DMS153 treated with DMSO at 0.1 percent for 48 hours (cell line): ENCODE measurements around the gene ADCY1.

ENCODE experiments used
- DNase-seq: peaks from one replicate; lab custom pipeline; 2025; ENCODE audit not compliant: unreplicated experiment; lab: John Stamatoyannopoulos, UW

ADCY1 gene

DNA sequence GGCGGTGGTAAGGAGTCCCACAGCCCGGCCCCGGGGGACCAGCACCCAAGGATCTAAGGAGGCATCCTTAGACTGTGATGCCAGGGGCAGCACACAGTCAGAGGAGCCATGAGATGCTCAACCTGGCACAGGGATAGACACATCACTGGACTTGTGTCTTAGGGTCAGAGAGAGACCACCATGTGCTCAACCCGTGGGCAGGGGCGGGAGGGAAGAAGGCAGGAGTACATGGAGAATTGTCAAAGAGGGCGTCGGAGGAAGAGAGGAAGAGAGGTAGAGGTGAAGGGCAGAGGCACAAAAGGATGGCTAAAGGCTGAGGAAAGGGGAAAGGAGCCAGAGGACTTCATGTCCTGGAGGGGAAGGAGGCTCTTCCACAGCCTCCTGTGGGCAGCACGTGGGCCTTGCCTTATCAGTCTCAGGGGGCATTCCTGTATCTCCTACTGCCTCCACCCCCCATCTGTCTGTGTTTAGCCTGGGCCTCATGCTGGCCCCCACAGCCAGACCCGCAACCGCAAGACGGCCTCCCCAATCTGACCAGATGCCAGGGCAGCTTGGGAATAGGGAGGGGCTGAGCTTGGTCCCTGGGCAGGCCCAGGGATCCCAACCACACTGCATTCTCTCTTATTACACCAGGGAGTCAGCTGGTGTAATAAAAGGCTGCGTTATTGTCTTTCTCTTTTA is 2.2 kb downstream of the ADCY1 start:
- DNase-seq: no peak

DNA sequence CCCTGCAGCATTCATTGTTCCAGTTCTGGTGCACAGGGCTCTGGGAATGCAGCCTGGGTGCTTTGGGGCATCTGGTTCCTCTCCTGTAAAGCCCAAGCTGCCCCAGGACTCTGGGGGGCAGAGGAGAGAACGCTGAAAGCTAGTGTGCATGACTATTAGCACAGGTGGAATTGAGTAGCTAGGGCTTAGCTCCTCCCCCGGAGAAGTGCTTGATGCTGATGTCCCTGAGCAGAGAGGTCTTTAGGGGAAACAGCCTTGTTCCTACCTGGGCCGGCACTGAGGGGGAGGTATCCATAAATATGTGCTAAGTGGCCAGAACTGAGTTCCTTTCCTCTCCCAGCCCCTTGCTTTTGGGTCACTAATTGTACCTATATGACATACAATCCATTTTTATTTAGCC is 3.9 kb downstream of the ADCY1 start:
- DNase-seq: no peak

DNA sequence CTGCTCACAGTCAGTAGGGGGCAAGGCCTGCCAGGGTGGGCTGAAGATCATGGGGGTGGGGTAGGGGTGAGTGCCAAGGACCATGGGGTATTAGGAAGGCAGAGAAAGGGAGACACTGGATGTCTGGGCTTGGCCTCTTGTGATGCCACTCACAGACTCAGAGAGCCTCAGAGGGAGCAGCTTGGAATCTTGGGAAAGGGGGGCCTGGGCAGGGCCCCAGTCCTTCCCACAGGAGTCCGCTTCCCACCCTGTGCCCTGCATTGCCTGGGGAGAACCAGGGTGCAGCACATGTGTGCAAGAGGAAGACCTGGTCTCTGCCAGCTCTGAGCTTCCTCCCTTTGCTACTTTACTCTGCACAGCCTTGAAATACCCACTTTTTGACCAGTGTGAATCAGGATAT is 4.3 kb downstream of the ADCY1 start:
- DNase-seq: no peak

DNA sequence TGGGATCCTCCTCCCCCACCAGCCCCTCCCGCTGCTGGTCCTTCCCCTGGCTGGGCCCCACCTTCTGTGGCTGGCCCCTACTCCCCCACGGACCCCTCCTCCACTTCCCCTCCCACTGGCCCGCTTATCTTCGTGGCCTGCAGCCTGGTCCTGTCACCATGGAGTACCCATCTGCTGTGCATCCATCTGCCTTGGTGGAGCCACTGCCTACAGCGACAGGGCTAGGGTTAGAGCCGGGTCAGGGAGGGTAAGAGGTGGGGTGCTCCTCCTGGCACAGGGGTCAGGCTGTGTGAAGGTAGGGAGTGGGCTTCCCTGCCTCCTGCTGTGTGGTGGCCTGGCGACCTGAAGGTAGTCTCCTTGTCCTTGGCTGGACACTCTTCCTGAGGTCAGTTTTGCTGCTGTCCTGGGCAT is 5.2 kb downstream of the ADCY1 start:
- DNase-seq: no peak

DNA sequence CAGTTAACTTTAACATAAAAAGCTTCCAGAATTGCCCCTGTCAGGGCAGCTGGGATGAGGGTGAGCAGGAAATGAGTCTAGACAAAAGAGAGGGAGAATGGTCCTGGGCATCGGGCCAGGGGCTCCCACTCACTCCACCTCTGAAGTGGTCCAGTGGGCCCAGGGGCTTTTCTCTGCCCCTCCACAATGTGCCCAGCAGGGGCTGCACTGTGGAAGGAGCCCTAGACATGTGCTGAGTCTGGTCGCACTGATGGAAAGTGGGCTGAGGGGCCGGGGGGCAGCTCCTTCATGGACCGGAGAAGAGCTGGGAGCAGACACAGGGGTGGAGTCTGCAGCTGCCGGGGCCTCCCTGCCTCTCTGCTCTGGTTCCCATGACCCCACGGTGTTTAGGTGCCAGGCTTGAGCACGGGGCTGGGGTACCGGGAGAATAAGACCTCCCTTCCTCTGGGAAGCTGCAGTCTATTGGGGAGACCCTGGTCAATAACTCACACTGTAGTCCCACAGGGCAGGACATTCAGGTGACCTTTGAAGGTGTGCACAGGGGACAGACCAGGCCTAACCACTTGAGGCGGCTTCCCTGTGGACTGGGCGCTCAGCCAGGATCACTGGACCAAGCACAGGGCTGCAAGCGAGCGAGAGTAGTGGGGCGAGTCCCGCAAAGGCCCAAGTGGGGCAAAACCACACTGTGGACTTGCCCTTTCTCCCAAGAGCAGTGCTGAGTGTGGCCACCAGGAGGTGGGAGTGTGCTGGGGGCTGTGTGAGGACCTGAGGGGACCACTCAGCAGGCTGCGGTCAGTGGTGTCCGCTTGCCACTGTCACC is 6.1 kb downstream of the ADCY1 start:
- DNase-seq: peak; percentile 75

DNA sequence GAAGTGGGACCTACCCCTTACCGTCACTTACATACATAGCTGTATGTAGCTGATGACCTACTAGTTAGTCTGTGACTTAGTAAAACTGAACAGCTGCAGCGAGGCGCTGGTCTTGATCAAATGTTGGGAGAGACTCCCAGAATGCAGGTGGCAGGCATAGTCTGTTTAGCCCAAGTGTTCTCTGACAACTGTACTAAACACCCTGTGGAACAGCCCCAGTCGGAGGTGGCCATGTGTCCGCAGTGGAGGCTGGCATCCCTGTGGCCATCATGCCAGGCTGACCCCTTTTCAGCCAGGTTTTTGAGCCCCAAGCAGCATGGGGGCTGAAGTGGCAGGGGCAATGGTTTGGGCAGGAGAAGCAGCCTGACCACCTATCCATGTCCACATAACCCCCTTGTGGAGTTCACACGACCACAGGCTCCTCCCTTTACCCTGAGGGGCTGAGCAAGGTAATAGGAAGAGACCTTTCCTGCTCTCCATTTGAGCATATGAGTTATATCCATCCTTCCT is 7.2 kb downstream of the ADCY1 start:
- DNase-seq: no peak

DNA sequence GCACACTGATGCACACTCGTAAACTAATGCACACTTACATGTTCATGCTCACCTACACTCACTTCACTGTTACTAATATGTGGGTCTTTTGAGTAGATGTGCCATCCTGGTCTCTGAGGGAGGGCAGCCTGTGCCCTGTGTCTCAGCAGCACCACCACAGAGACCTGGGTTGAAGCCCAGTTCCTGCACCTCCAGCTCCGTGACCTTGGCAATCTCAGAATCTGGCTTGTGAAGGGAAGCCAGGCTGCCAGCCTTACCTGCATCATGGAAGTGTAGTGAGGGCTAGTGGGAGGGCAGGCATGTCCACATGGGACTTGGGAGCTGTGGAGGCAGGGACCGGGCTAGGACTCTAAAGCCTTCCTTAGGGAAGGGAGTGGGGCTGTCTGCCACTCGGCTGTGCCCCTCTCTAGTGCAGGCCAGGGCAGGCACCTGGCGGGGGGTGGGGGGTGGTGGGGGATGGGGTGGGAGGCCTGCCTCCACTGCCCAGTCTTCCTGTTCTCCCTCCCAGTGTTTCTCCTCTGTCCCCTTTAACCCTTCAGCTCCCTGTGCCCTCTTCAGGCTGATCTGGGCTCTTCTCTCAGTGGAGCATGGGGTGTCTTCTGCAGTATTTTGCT is 8.1 kb downstream of the ADCY1 start:
- no peak for DNase-seq

DNA sequence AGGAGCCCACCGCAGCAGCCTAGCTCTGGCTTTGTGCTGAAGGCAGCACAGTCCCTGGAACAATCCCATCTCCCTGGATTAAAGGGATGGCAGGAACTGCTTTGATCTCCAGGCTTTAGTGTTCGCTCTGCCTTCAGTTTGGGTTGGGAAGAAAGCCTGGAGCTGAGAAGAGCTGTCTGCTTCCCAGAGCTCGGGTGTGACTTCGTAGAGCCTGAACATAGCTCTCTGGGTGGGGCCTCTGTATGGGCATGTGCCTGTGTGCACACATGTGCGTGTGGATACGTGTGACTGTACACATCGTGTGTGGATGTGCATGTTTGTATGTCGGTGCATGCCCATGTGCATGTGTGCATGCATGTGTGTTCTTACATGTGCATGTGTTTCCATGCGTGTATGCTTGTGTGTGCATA is 8.7 kb downstream of the ADCY1 start:
- DNase-seq: no peak

DNA sequence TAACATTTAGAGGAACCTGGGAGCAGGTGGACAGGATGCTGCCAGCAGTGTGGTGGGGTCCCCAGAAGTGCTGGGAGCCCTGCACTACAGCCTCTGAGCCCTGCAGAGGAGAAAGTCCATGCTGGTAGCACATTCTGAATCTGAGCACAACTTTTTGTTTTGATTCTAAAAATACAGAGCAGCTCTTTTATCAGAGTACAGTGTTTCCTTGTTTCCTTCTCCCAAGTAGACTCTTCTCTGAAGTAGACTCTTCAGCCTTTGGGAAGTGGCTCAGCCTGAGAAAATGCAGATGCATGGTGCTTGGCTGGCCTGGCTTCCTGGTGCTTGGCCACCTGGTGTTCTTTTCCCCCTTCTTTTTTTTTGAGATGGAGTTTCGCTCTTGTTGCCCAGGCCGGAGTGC is 9.1 kb downstream of the ADCY1 start:
- DNase-seq: no peak

DNA sequence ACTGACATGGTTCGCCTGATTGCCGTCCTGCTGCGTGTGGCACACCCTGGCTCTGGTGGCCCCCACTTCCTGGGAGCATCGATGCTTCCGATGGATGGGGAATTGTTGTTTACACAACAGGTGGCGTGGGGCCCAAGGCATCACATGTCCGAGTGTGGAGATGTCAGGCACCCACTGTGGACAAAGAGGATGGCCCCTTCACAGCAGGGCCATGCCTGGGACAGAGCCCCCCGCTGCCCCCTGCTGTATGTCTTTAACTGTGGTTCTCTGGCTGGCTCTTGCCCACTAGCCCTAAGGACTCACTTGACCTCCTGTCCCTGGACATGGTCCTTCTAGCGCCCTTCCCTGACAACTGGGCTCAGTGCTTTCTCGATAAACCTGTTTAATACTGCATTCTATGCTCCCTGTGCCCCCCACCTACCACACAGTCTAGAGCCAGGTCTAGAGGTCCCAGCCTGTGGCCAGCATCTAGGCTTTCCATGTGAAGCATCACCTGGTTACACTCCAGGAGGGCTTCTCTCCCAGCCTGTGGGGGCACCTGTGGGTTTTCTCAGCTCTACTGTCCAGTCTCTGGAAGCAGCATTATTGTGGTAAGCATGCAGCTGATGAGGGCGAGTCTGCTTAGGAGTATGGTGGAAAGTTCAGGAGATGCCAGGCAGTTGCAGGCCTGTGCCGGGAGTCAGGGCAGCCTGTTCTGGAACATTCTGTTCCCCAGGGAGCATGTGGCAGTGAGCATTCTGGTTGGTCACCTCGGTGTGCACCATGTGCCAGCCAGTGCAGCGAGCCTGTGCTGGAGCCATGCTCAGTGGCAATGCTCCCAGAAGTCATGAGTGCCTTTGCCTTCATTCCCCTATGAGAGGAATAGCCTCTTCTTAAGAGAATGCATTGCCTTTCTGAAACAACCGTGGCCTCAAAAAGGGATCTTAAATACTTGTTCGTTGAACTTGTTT is 10.4 kb downstream of the ADCY1 start:
- no peak for DNase-seq

DNA sequence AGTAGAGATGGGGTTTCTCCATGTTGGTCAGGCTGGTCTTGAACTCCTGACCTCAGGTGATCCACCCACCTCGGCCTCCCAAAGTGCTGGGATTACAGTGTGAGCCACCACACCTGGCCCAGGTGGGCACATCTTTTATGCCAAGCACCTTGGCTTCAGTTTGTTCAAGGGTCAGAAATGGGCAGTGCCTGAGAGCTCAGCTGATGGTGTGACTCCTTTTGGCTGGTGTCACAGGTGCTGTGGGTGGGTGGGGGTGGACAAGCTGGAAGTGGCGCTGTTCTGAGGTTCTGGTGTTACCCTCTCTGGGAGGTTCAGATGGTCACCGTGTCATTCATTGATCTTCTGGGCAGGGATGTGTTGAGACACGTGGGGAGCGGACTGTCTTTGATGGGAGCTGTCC is 11.5 kb downstream of the ADCY1 start:
- DNase-seq: no peak

DNA sequence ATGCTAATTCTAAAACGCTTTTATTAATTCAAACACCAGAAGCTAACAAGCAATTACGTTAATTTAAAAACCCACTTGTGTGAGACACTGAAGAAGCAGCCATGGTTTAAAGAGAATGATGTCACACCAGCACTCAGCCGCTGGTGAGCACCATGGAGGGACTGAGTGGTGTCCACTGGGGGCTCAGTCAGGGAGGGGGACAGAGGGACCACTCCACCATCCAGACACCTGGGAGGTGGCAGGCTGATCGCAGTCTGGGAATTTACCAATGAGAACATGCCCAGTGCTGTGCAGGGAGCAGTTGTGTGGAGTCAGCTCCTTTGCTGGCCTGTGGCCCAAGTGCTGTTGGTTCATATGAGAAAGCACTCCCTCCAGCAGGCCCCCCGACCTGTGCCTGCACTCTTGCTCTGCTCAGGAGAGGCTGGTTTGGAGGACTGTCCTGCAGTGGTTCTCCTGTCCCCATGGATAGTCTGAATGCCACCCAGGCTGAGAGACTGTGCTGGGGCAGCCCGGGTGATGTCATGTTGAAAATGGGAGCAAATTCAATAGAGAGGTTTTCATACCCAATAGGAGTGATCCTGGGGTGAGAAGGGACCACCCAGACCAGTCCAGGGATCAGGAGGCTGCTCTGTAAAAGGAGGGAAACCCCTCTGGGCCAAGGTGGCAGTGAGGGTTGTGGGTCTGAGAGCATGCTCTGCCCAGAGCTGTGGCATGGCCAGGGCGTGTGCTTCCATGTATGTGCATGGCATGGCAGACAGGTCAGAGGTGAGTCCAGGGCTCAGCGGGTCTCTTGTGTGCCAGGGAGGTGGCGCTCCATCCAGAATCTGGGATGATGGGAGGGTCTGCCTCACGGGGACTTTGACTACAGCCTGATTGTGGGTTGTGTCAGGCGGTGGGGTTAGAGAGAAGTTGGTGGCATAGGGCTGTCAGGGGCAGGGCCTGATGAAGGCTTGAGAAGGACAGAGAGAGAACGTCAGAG is 12.7 kb downstream of the ADCY1 start:
- DNase-seq: no peak

DNA sequence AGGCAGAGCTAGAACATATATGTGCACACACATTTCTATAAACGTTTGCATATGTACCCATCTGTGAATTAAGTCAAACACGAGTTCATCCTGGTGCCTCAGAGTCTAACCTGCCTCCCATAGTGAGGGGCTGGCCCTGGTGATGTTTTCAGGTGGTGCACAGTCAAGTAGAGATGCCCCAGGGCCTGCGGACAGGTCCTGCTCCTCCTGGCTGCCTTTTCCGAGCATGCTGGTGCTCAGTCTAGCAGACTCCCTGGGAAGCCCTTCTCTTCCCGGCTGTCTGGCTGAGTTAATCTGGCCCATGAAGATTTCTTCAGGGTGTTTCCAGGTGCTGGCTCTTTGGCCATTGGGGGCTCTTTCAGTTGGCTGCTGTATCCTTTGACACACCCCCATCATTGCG is 14.3 kb downstream of the ADCY1 start:
- DNase-seq: no peak

DNA sequence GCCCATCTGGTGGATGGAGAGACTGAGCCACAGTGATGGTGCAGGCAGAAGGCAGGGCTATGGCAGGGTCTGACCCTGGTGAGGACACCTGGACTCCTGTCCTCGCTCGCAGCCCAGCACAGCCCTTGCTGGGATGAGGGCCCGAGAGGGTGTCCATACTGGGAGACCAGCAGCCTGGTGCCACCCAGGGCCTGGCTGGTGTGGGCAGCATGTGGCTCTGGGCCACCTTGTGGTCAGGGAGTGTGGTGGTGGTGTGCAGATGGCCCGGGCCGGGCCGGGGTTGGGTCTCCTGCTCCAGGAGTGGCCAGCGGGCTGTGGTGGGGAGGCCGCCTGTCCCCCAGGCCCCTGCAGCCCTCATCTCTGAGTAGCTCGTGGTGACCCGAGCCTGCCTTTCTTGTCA is 14.9 kb downstream of the ADCY1 start:
- DNase-seq: no peak

DNA sequence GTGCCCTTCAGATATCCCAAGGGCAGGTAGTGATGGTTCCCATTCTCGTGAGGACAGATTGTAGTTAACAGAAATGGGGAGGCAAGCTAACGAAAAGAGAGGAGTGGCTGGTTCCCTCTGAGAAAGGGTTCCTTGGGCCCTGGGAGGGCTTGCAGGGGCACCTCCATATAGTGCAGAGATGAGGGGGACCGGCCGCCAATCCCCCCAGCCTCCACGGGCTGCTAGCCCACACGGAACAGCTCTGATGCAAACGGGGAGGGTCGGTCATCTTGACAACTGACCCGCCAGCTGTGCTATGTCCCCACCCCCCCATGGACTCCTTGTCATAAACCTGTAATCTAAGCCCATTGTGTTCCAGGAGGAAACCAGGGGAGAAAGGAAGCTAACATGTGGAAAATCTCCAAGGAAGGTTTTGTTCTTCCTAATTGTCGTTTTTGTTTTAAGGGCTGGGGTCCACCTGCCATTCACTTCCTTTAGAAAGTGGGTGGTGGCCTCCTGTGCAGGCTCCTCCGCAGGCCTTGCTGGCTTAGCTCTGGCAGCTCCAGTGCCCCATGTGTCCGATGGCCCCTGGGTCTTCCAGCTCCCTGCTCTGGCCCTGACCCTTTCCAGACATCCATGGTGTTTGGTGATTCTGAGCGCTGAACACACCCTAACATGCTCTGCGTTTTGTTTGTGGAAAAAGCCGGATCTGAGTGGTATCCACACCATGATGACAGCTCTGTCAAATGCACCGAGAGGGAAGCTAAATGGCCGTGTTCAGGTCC is 15.9 kb downstream of the ADCY1 start:
- DNase-seq: no peak

DNA sequence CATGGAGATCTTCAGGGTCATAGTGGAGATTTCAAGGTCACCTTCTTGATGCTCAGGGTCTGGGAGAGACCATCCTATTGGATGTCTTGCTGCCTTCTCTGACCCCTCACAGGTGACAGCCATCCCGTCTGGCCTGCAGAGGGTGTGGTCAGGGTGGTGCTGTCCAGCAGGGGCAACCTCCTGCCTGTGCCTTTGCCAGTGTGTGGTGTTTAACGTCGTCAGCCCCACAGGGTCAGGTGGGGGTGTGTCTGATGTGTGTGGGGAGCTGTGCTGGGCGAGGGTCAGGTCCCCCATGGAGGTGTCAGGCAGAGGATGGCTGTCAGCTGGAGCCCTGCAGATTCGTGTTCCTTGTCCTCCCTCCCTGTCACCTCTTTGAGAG is 16.5 kb downstream of the ADCY1 start:
- no peak for DNase-seq

DNA sequence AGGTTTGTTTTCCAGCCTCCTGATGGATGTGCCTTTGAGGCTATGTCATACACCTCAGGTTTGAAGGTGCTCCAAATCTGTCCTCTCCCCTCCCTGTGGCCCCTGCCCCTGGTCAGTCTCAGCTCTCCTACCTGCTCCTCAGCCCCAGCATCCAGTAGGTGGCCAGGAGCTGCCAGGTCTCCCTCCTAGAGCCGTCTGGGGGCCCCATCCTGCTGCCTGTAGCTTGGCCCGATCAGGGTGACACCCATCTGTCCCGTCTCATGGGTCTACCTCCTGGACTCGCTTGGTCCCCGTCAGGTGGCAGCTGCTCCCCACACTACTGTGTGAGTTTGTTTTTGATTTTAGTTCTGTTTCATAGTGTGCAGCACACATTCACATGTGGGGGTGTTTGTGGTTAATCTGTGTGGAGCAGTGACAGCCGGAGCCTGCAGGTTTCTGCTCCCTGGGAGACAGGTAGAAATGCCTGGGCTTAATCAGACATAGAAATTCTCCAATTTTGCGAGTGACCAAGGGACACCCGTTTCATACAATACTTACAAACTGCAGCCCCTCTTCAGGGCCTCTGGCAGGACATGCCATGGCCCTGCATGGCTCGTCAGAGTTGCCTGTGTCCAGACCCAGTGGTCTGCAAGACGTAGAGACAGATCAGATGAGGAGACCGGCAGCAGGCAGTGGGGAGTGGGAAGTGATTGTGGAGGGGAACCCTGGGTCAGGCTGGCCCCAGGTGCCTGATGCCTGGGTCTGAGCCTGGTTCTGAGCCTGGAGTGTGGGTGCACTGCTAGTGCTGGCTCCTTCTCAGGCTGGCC is 17.1 kb downstream of the ADCY1 start:
- DNase-seq: no peak
